GM06990 (cell line): ENCODE results near the gene ARHGAP40.
"Not testable (repeated sequence)": the region's sequence is repeated elsewhere in the genome, so short reads cannot be mapped to it uniquely, and the experiment has no call there.

ENCODE experiments used
- DNase-seq: peaks from one replicate; pipeline ENCODE4 v3.0.0-alpha.2; 2011; ENCODE audit not compliant: insufficient read length; ENCODE audit errors: extremely low read depth
- H3K27me3 ChIP-seq: replicated peaks from 2 replicates; pipeline ENCODE4 v1.6.0; 2011; ENCODE audit warnings: low read length; ENCODE audit not compliant: control insufficient read depth, insufficient read depth
- H3K36me3 ChIP-seq: 2 replicates; pipeline ENCODE4 v1.5.1; 2011; ENCODE audit warnings: low read length; ENCODE audit not compliant: control insufficient read depth, insufficient read depth
- H3K4me3 ChIP-seq: replicated peaks from 2 replicates; pipeline ENCODE4 v1.5.1; 2011; ENCODE audit warnings: low read depth, mild to moderate bottlenecking, control low read depth, low read length
- CTCF ChIP-seq: IDR thresholded peaks from 2 replicates; pipeline ENCODE4 v1.5.1; 2011; ENCODE audit warnings: low read length, control low read depth, mild to moderate bottlenecking, inconsistent platforms; ENCODE audit not compliant: insufficient read depth, poor library complexity, severe bottlenecking

The ARHGAP40 gene

GRCh38 chr20:38589351-38589750, 12.3 kb upstream of the ARHGAP40 start:
- TF ChIP-seq CTCF = no peak
- no peak overlapping the region for H3K4me3 ChIP-seq
- H3K27me3 ChIP-seq = peaks cover 3% of the 10 kb centered on the region; the same call in 1 of the 2 replicates
- DNase-seq = no peak
- H3K36me3 ChIP-seq = no peaks in the 10 kb centered on the region

GRCh38 chr20:38589967-38590675, 11.5 kb upstream of the ARHGAP40 start:
- H3K27me3 ChIP-seq = peaks cover 3% of the 10 kb centered on the region; the same call in 1 of the 2 replicates
- no peak for DNase-seq
- H3K36me3 ChIP-seq = no peaks in the 10 kb centered on the region
- TF ChIP-seq CTCF = no peak
- no peak overlapping the region for H3K4me3 ChIP-seq

- Histone ChIP-seq H3K36me3 (no peaks in the 10 kb centered on the region), H3K4me3 (no peak overlapping the region), H3K27me3 (peaks cover 3% of the 10 kb centered on the region; the same call in 1 of the 2 replicates)
- DNase-seq = no peak
- no peak for TF ChIP-seq CTCF
These were observed 10.7 kb upstream of the ARHGAP40 start for GRCh38 chr20:38590676-38591473.

- H3K4me3 ChIP-seq = no peak overlapping the region
- H3K27me3 ChIP-seq = peaks cover 3% of the 10 kb centered on the region; the same call in 1 of the 2 replicates
- no peak for DNase-seq
- TF ChIP-seq CTCF = no peak
- no peaks in the 10 kb centered on the region for H3K36me3 ChIP-seq
These were observed 9.9 kb upstream of the ARHGAP40 start for GRCh38 chr20:38591474-38592410.

- H3K4me3 ChIP-seq, DNase-seq, H3K36me3 ChIP-seq, H3K27me3 ChIP-seq: not testable (repeated sequence)
These were observed 9.2 kb upstream of the ARHGAP40 start for GRCh38 chr20:38592411-38592790.

GRCh38 chr20:38594281-38594680, 7.3 kb upstream of the ARHGAP40 start:
- not testable (repeated sequence) for H3K27me3 ChIP-seq, H3K36me3 ChIP-seq, DNase-seq, H3K4me3 ChIP-seq

GRCh38 chr20:38595886-38596285, 5.7 kb upstream of the ARHGAP40 start:
- not testable (repeated sequence) for H3K4me3 ChIP-seq, H3K36me3 ChIP-seq, H3K27me3 ChIP-seq, DNase-seq
